ENCODE results near the gene BBIP1.

Gene BBIP1

GRCh38 chr10:110861930-110862649 lies 56.9 kb downstream of the BBIP1 start:
- no peak for DNase-seq

- DNase-seq = no peak
Observed at GRCh38 chr10:110861476-110861875, 57.5 kb downstream of the BBIP1 start.

- no peak for DNase-seq
Observed at GRCh38 chr10:110860576-110861241, 58.3 kb downstream of the BBIP1 start.

- DNase-seq = no peak
Observed at GRCh38 chr10:110859973-110860376, 59.0 kb downstream of the BBIP1 start.

- no peak for DNase-seq
Observed at GRCh38 chr10:110859206-110859972, 59.6 kb downstream of the BBIP1 start.

GRCh38 chr10:110858297-110858934 lies 60.6 kb downstream of the BBIP1 start:
- DNase-seq = no peak

- no peak for DNase-seq
Observed at GRCh38 chr10:110857265-110858171, 61.5 kb downstream of the BBIP1 start.

GRCh38 chr10:110853921-110854605 lies 64.9 kb downstream of the BBIP1 start:
- no peak for DNase-seq

- DNase-seq = no peak
Observed at GRCh38 chr10:110852947-110853346, 66.0 kb downstream of the BBIP1 start.

GRCh38 chr10:110852255-110852896 lies 66.6 kb downstream of the BBIP1 start:
- DNase-seq = no peak

GRCh38 chr10:110851020-110851612 lies 67.9 kb downstream of the BBIP1 start:
- no peak for DNase-seq

- DNase-seq = no peak
Observed at GRCh38 chr10:110850099-110850498, 68.9 kb downstream of the BBIP1 start.

All from NCI-H524 treated with DMSO at 0.1 percent for 48 hours (cell line).